Activated naive CD4-positive, alpha-beta T cell treated with anti-CD3 and anti-CD28 coated beads, Interleukin-2, amount 50 U/mL, for 16 hours (primary cell): ENCODE results near the gene RASGEF1C.

Source experiments
- DNase-seq: peaks from one replicate; pipeline ENCODE4 v3.0.0-alpha.2; 2020

Gene RASGEF1C

GRCh38 chr5:180179442-180180420 lies 29.3 kb downstream of the RASGEF1C start:
- no peak for DNase-seq

GRCh38 chr5:180178531-180179441 lies 30.2 kb downstream of the RASGEF1C start:
- no peak for DNase-seq

GRCh38 chr5:180176191-180176590 lies 32.8 kb downstream of the RASGEF1C start:
- no peak for DNase-seq

DNA sequence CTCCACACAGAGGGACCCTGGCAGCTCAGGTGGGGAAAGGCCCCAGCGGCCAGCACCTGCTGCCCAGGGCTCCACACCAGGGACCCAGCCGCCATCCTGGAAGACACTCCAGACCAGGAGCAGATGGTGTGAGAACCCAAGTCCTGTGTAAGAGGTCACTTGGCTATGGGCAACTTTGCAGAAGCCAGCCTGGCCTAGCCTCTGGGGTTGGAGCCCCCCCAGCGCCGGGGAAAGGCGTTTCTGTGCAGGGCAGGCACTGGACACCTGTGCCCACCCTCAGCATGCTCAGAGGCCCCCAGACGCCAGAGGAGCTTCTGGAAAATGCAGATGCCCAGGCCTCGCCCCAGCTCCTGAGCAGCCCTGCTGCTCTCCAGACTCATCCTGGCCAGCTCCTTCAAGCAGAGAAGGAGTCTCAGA lies 34.0 kb downstream of the RASGEF1C start:
- no peak for DNase-seq

GRCh38 chr5:180174587-180174972 lies 34.4 kb downstream of the RASGEF1C start:
- no peak for DNase-seq

DNA sequence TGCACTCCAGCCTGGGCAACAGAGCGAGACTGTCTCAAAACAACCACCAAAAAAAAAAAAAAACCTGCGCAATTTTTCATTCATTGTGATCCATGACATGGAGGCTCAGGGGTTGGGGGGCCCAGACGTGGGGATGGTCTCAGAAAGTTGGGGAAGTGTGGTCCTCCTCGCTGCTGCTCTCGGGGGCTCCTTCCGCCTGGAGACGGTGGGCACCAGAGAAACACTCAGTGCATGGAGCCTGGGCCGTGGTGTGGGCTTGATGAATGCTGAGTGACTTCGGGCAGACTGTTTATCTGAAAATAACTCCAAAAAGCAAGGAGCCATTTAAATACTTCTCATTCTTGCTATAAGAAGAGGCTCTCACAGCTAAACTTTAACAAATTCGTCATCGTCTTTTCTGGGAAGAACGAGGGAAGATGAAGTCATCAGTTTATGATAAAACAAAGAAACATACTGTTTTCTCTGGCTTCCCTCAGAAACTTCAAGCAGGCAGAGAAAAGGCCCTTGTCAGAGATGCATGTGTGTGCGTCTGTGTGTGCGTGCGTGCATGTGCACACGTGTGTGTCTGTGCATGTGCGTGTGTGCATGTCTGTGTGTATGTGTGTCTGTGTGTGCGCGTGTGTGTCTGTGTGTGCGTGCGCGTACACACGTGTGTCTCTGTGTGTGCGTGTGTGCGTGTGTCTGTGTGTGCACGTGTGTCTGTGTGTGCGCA lies 35.0 kb downstream of the RASGEF1C start:
- DNase-seq, result no peak

GRCh38 chr5:180173198-180173544 lies 35.8 kb downstream of the RASGEF1C start:
- DNase-seq, result no peak

- no peak for DNase-seq
These were observed 36.4 kb downstream of the RASGEF1C start for GRCh38 chr5:180172447-180173197.

DNA sequence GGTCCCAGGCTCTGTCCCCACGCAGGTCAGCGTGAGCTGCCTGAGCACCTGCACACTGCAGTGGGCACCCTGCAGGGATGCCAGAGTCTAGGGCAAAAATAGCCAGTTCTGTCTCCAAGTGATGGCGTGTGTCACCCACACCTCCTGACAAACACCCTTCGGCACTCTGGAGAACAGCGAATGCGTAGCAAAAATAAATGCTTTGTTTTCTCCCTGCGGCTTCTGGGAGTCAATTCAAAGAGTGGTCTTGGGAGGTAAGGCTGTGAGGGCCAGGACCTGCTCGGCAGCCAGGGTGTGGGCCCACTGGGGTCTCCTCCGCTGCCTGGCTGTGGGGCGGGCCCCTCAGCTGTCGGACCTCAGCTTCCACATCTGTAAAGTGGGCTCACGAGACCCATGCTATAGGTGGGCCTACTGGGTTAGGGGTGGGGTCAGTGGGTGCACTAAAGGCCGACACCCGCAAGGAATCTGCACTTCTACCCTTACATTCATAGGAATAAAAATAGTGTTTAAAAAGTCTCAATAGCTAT lies 37.4 kb downstream of the RASGEF1C start:
- no peak for DNase-seq

DNA sequence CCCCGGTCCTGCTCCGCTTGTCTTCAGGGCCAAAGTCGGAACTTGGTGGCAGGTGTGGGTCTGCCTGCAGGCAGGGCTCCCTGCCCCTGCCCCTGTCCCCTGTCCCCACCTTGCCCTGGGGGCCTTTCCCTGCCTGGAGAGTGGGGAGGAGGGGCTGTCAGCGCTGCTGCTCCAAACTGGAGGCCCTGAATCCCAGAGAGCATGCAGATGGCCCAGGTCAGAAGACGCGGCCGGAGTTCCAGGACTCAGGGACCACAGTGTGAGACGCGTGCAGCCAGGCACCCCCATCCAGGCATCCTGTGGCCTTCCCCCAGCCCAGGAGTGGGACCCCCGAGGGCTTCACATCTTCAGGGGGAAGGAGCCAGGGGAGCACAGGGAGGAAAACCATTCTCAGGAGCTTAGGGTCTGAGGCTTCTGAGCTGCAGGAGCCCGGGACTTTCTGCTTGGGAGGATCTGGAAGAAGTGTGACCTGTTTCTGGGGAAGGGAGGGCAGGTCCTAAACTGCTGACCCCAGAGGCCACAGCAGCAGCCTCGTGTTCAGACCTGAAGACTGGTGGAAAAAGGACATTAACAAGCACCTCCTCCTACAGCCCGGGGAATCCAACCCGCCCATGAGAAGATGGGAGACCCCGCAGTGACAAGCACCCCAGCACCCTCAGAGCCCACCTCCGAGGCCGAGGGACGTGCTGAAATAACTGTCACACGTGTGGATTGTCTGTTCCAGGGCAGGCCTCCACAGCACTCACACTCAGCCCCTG lies 38.0 kb downstream of the RASGEF1C start:
- no peak for DNase-seq

GRCh38 chr5:180170106-180170809 lies 38.8 kb downstream of the RASGEF1C start:
- no peak for DNase-seq

DNA sequence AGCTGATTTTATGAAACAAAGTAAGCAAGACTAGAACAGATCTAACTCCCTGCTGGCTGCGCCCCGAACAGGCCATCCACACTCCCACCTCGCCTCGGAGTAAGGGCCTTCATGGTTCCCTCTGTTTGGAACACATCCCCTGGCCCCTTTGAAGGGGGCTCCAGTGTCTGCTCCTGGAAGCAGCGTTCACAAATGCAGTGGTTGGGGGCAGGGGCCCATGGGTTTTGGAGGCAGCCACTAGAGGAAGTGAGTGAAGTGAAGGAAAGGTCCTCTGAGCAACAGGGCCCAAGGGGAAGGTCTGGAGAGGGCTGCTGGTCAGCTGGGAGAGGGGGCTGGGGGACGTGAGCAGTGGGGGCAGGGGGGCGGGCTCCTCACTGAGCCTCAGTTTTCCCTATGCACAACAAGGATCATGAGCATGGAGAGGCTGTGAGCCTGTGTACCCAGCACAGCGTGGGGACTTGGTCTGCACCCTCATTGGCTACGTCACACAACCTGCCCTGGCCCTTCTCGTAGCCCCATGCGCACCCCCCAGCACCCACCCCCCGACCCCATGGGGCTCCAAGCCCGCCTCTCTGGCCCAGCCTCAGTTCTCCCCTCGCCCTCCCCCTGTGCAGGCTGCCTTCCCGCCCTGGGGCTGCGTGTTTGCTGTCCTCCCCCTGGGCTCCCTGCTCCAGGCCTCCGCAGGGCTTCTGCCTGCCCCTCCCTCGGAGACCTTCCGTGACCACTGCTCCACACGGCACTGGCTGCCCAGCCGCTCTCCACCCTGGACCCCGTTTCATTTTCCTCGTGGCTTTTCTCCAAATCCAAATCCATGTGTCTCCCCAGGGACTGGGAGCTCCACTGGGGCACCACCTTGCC lies 39.5 kb downstream of the RASGEF1C start:
- DNase-seq, result no peak

- no peak for DNase-seq
These were observed 40.3 kb downstream of the RASGEF1C start for GRCh38 chr5:180168758-180169157.

GRCh38 chr5:180166176-180166575 lies 42.8 kb downstream of the RASGEF1C start:
- DNase-seq, result no peak

GRCh38 chr5:180162304-180162661 lies 46.7 kb downstream of the RASGEF1C start:
- no peak for DNase-seq

DNA sequence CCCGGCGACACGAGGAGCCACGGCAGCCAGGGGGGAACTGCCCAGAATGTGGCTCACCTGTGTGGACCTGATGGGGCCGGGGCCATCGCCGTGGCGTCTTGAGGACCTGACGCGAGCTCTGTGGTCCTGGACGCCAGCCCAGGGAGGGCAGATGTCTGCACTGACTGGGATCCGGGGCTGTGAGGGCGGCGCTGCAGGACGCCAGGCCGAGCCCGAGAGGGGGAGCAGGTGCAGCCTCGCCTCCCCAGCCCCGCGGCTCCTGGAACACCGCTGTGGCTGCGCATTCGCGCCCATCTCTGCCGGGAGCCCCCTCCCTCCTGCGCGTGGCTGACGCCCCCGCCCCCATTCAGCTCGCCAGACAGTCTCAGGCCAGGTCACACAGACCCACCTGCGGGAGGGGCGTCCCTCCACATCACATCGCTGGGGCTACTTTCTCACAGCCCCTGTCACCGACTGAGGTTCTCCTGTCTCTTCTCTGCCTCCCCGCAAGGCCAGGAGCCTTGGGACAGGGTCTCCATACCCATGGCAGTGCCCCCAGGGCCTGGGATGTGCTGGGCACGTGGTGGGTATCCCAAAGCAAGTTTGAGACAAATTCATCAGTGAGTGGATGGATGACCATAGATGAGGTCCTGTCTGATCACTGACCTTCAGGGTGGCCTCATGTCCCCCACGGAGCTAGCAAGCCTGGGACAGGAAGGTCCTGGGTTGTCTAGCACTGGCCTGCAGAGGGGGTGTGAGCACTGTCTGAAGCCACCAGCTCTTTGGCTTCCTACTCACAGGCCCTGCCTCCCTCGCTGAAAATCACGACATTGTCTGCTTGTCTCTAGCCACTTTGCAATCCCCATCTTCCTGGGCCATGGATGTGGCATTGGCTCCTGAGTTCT lies 47.3 kb downstream of the RASGEF1C start:
- DNase-seq, result no peak

DNA sequence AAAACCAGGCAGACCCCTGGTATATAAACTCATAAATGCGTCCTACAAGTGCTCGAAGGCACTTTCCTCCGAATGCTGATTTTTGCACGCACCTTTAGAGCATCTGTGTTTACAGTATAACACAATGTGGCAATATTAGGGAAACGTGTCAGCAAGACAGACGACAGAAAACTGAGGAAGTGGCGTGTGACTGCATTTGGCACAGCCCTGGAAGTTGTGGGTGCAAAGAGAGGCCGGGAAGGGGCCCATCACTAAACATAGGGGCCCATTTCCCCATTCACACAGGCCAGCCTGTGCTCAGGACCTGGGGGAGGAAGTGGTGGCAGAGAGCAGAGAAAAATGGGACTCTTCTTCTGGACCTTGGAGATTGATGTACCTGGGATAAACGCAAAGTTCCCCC lies 48.2 kb downstream of the RASGEF1C start:
- no peak for DNase-seq

- DNase-seq, result no peak
These were observed 48.8 kb downstream of the RASGEF1C start for GRCh38 chr5:180160215-180160614.

DNA sequence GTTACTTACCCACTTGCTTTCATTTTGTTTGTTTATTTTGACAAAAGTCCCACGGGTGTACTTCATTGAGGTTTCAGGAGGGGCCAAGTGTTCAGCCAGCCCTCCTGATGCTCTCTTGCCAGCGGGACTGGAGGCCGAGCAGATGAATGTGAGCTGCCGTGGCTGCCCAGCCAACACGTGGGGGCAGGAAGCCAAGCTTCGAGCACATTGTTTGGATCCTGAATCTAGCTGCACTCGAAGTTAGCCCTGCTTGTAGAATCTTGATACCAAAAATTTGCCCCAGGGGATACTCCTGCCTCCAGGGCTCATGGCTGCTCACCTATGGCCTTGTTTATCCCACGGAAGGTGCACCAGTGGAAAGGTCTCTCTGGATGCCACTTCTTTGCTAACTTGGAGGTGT lies 49.3 kb downstream of the RASGEF1C start:
- DNase-seq, result no peak
